Endodermal cell (in vitro differentiated cells): ENCODE measurements around the gene SNRPA1. TPM values are rescaled to one million over a fixed set of nuclear protein-coding genes. Genes with fewer than 3 reads are reported as not detected.

ENCODE experiments used
- DNase-seq: peaks from one replicate; pipeline ENCODE4 v3.0.0-alpha.2; 2017
- H3K27ac ChIP-seq: 2 replicates; pipeline ENCODE4 v1.5.1; 2013; ENCODE audit warnings: mild to moderate bottlenecking, low read depth, low read length, moderate library complexity
- H3K27me3 ChIP-seq: 2 replicates; pipeline ENCODE4 v1.6.1; 2013; ENCODE audit warnings: mild to moderate bottlenecking, low read length, moderate library complexity; ENCODE audit not compliant: insufficient read depth, control insufficient read depth, poor library complexity, severe bottlenecking
- H3K36me3 ChIP-seq: 2 replicates; pipeline ENCODE4 v1.7.0; 2013; ENCODE audit warnings: mild to moderate bottlenecking, low read length, moderate library complexity; ENCODE audit not compliant: control insufficient read depth, insufficient read depth
- H3K4me1 ChIP-seq: one replicate; pipeline ENCODE4 v1.7.0; 2013; ENCODE audit warnings: low read length; ENCODE audit not compliant: control insufficient read depth, insufficient read depth
- H3K4me3 ChIP-seq: 2 replicates; pipeline ENCODE4 v1.5.1; 2013; ENCODE audit warnings: mild to moderate bottlenecking, low read length, moderate library complexity
- H3K9ac ChIP-seq: 2 replicates; pipeline ENCODE4 v1.6.1; 2013; ENCODE audit warnings: mild to moderate bottlenecking, low read length, moderate library complexity; ENCODE audit not compliant: poor library complexity, severe bottlenecking; ENCODE audit errors: extremely low read depth
- H3K9me3 ChIP-seq: 2 replicates; pipeline ENCODE4 v1.6.1; 2013; ENCODE audit warnings: mild to moderate bottlenecking, low read length, moderate library complexity; ENCODE audit not compliant: control insufficient read depth
- H3K27ac Mint-ChIP-seq: 2 replicates; pipeline ENCODE4 v1.8.0; 2020; ENCODE audit warnings: mixed read lengths
- H3K27me3 Mint-ChIP-seq: 2 replicates; pipeline ENCODE4 v1.8.0; 2021; ENCODE audit warnings: mild to moderate bottlenecking, mixed read lengths; ENCODE audit not compliant: insufficient read depth
- H3K36me3 Mint-ChIP-seq: 2 replicates; pipeline ENCODE4 v1.8.0; 2020; ENCODE audit warnings: low read depth, mixed read lengths
- H3K4me1 Mint-ChIP-seq: 2 replicates; pipeline ENCODE4 v1.8.0; 2020; ENCODE audit warnings: mixed read lengths
- H3K4me3 Mint-ChIP-seq: 2 replicates; pipeline ENCODE4 v1.8.0; 2020; ENCODE audit warnings: mild to moderate bottlenecking, moderate library complexity, mixed read lengths
- H3K9me3 Mint-ChIP-seq: 2 replicates; pipeline ENCODE4 v1.8.0; 2020; ENCODE audit warnings: mild to moderate bottlenecking, mixed read lengths
- CTCF ChIP-seq: fragments of 200-600 bp; sonication (generic); conservative IDR thresholded peaks from 2 replicates; pipeline ENCODE4 v1.5.0; 2021; ENCODE audit warnings: antibody characterized with exemption, mild to moderate bottlenecking
- WGBS, 2 experiments: methylation state at CpG; one replicate each; pipeline versions ENCODE4 v1.1.5 to v1.1.7; 2013; ENCODE audit warnings: missing lambda C conversion rate in 2 of 2, mixed read lengths in 1 of 2; ENCODE audit not compliant: insufficient coverage in 1 of 2, insufficient read length in 1 of 2; 5-methylcytosine and 5-hydroxymethylcytosine counted together
- total RNA-seq, 2 donors: library from RNA; stranded (reverse); fragmentation: NEBNext Ultra II Directional in 1 of 2; extraction: Animal tissue kit (Norgen Biotek cat#: 25700) in 1 of 2; gene quantifications; 2 replicates in 1 of 2; 3 replicates in 1 of 2; pipeline ENCODE4 v1.2.1, GENCODE V29; 2021

The SNRPA1 gene
- total RNA-seq, 2 donors from 2014 or later: 111 to 140 TPM

- Mint-ChIP-seq H3K27ac (no peak overlapping the region), H3K4me3 (no peak overlapping the region), H3K4me1 (peaks cover 62% of the 10 kb centered on the region), H3K27me3 (no peaks in the 10 kb centered on the region), H3K36me3 (peaks cover 2% of the 10 kb centered on the region), H3K9me3 (no peaks in the 10 kb centered on the region)
- Histone ChIP-seq H3K27me3 (no peaks in the 10 kb centered on the region), H3K27ac (no peak overlapping the region), H3K9me3 (no peaks in the 10 kb centered on the region), H3K9ac (no peak overlapping the region), H3K4me3 (no peak overlapping the region), H3K36me3 (peaks cover 17% of the 10 kb centered on the region), H3K4me1 (peaks cover 18% of the 10 kb centered on the region)
- no peak for DNase-seq
- 89 to 97% methylated on average over 4 to 6 of the region's 6 CpGs for WGBS, 2 experiments
- no peak for TF ChIP-seq CTCF
Observed at GRCh38 chr15:101246391-101246790, 48.7 kb downstream of the SNRPA1 start.

GRCh38 chr15:101244889-101245668, 50.0 kb downstream of the SNRPA1 start:
- peak; percentile 31 for DNase-seq
- Histone ChIP-seq H3K4me1 (peaks cover 18% of the 10 kb centered on the region), H3K9me3 (no peaks in the 10 kb centered on the region), H3K9ac (no peak overlapping the region), H3K27me3 (no peaks in the 10 kb centered on the region), H3K27ac (no peak overlapping the region), H3K4me3 (no peak overlapping the region), H3K36me3 (peaks cover 17% of the 10 kb centered on the region)
- WGBS, 2 experiments: 96 to 97% methylated on average over 9 to 14 of the region's 14 CpGs
- H3K4me1 Mint-ChIP-seq: peaks cover 60% of the 10 kb centered on the region
- H3K9me3 Mint-ChIP-seq: no peaks in the 10 kb centered on the region
- no peaks in the 10 kb centered on the region for H3K27me3 Mint-ChIP-seq
- peaks cover 2% of the 10 kb centered on the region for H3K36me3 Mint-ChIP-seq
- H3K4me3 Mint-ChIP-seq: no peak overlapping the region
- H3K27ac Mint-ChIP-seq: no peak overlapping the region
- no peak for TF ChIP-seq CTCF

- DNase-seq: peak; percentile 30
- Mint-ChIP-seq H3K36me3 (peaks cover 1% of the 10 kb centered on the region), H3K4me1 (peaks cover 64% of the 10 kb centered on the region), H3K27ac (peak overlapping the region; percentile 59), H3K9me3 (no peaks in the 10 kb centered on the region), H3K27me3 (no peaks in the 10 kb centered on the region), H3K4me3 (no peak overlapping the region)
- Histone ChIP-seq H3K9me3 (no peaks in the 10 kb centered on the region), H3K27me3 (no peaks in the 10 kb centered on the region), H3K4me3 (no peak overlapping the region), H3K4me1 (peaks cover 18% of the 10 kb centered on the region), H3K27ac (no peak overlapping the region), H3K36me3 (peaks cover 17% of the 10 kb centered on the region), H3K9ac (no peak overlapping the region)
- 89 to 90% methylated on average over 6 to 7 of the region's 7 CpGs for WGBS, 2 experiments
- TF ChIP-seq CTCF: no peak
Observed at GRCh38 chr15:101244036-101244781, 50.8 kb downstream of the SNRPA1 start.
